Natural killer cell (primary cell): Measurements from ENCODE around the gene RBM10. TPM values are rescaled to one million over a fixed set of nuclear protein-coding genes. Genes with fewer than 3 reads are reported as not detected.
A peak's percentile ranks its signal among the peaks of the same experiment; 100 is the strongest.

Source experiments
- ATAC-seq, 3 donors: fragments of 150-1000 bp in 2 of 3; fragments of 200-7000 bp in 1 of 3; cut with Tn5 transposase; 1 replicate in 1 of 3; 2 replicates in 2 of 3; pipeline ENCODE4 v1.10.0; 2021; ENCODE audit warnings: mild to moderate bottlenecking in 2 of 3, moderate library complexity in 2 of 3
- DNase-seq, 2 donors: peaks; one replicate each; pipeline versions ENCODE4 v3.0.0 to v3.0.0-alpha.2; 2013 to 2021; ENCODE audit warnings: mixed read lengths in 1 of 2
- H3K27ac ChIP-seq: one replicate; pipeline ENCODE4 v1.5.1; 2013; ENCODE audit warnings: mild to moderate bottlenecking, low read length
- H3K27me3 ChIP-seq: one replicate; pipeline ENCODE4 v1.6.1; 2013; ENCODE audit warnings: low read length; ENCODE audit not compliant: control insufficient read depth, insufficient read depth
- H3K36me3 ChIP-seq: one replicate; pipeline ENCODE4 v1.6.1; 2013; ENCODE audit warnings: low read length; ENCODE audit not compliant: control insufficient read depth, insufficient read depth
- H3K4me1 ChIP-seq: one replicate; pipeline ENCODE4 v1.6.1; 2013; ENCODE audit warnings: low read length; ENCODE audit not compliant: control insufficient read depth, insufficient read depth
- H3K4me3 ChIP-seq: one replicate; pipeline ENCODE4 v1.5.1; 2013; ENCODE audit warnings: low read length
- H3K9me3 ChIP-seq: one replicate; pipeline ENCODE4 v1.6.1; 2013; ENCODE audit warnings: low read length; ENCODE audit not compliant: control insufficient read depth, insufficient read depth
- H3K27ac Mint-ChIP-seq, 2 donors: one replicate each; pipeline ENCODE4 v1.8.0; 2022; ENCODE audit warnings: mild to moderate bottlenecking in 2 of 2, mixed read lengths in 2 of 2, moderate library complexity in 1 of 2
- H3K27me3 Mint-ChIP-seq, 2 donors: one replicate each; pipeline ENCODE4 v1.8.0; 2022; ENCODE audit warnings: low read depth in 2 of 2, mixed read lengths in 2 of 2
- H3K36me3 Mint-ChIP-seq: one replicate; pipeline ENCODE4 v1.8.0; 2022; ENCODE audit warnings: mixed read lengths
- H3K4me1 Mint-ChIP-seq, 2 donors: one replicate each; pipeline ENCODE4 v1.8.0; 2022; ENCODE audit warnings: mixed read lengths in 2 of 2
- H3K4me3 Mint-ChIP-seq: one replicate; pipeline ENCODE4 v1.8.0; 2022; ENCODE audit warnings: mild to moderate bottlenecking, moderate library complexity, mixed read lengths
- H3K9me3 Mint-ChIP-seq, 2 donors: one replicate each; pipeline ENCODE4 v1.8.0; 2022; ENCODE audit warnings: mixed read lengths in 2 of 2
- WGBS: methylation state at CpG from one replicate; pipeline ENCODE4 v1.1.7; 2013; ENCODE audit warnings: missing lambda C conversion rate; ENCODE audit not compliant: insufficient coverage; 5-methylcytosine and 5-hydroxymethylcytosine counted together
- intact Hi-C: fragments of 100-400 bp; cut with micrococcal nuclease; formaldehyde crosslinking; loops from one replicate; pipeline ENCODE4 v1.14.2; 2022
- total RNA-seq, 4 donors: library from RNA; stranded (reverse); fragments of 120-200 nt in 1 of 4; gene quantifications; one replicate each; pipeline versions ENCODE4 v1.2.3 to v1.2.4, GENCODE V29; 2013 to 2022
- TF ChIP-seq, protein P1 (sequence below): fragments of 200-600 bp; IDR thresholded peaks from one replicate; pipeline ENCODE4 v1.8.0; 2022; ENCODE audit warnings: antibody characterized with exemption

RBM10 gene
- total RNA-seq, 3 donors from 2014 or later (not counting 1 experiment from before 2014, with no cell fraction given) = 37.5 to 43.7 (median 39.4) TPM

DNA sequence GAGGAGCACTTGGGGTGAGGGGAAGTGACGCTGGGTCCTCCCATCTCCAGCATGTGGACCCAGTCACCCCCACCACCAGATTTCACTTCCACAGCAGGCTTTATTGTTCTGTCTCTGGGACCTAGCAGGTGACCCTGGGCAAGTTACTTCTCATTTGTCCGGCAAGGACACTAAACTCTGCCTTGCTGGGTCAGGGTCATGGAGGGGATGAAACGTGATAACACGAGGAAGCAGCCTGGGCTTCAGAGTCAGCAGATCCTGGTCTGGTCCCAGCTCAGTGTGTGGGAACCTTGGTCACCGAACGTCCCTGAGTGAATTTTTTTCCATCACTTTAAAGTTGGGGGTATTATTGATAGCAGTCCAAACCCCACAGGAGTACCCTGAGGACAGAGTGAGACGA is 52.5 kb downstream of the RBM10 start:
- Mint-ChIP-seq H3K36me3 (peaks cover 14% of the 10 kb centered on the region), H3K9me3 (no peaks in the 10 kb centered on the region), H3K27me3 (no peaks in the 10 kb centered on the region), H3K27ac (peak overlapping the region; percentile 93 to 98), H3K4me1 (peaks cover 46 to 51% of the 10 kb centered on the region in 2 donors), H3K4me3 (no peak overlapping the region)
- Histone ChIP-seq H3K27me3 (no peaks in the 10 kb centered on the region), H3K4me3 (no peak overlapping the region), H3K9me3 (no peaks in the 10 kb centered on the region), H3K27ac (no peak overlapping the region), H3K36me3 (peaks cover 36% of the 10 kb centered on the region), H3K4me1 (peaks cover 49% of the 10 kb centered on the region)
- TF ChIP-seq, protein P1, sequence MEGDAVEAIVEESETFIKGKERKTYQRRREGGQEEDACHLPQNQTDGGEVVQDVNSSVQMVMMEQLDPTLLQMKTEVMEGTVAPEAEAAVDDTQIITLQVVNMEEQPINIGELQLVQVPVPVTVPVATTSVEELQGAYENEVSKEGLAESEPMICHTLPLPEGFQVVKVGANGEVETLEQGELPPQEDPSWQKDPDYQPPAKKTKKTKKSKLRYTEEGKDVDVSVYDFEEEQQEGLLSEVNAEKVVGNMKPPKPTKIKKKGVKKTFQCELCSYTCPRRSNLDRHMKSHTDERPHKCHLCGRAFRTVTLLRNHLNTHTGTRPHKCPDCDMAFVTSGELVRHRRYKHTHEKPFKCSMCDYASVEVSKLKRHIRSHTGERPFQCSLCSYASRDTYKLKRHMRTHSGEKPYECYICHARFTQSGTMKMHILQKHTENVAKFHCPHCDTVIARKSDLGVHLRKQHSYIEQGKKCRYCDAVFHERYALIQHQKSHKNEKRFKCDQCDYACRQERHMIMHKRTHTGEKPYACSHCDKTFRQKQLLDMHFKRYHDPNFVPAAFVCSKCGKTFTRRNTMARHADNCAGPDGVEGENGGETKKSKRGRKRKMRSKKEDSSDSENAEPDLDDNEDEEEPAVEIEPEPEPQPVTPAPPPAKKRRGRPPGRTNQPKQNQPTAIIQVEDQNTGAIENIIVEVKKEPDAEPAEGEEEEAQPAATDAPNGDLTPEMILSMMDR = no peak
- no peak for ATAC-seq
- intact Hi-C loops = loop anchor here (10.0 kb wide), 1 partner anchor 637 kb away; the partner anchor contains the start of gene ZNF81
- DNase-seq = no peak
- WGBS = 80% methylated on average over 6 of the region's 7 CpGs

DNA sequence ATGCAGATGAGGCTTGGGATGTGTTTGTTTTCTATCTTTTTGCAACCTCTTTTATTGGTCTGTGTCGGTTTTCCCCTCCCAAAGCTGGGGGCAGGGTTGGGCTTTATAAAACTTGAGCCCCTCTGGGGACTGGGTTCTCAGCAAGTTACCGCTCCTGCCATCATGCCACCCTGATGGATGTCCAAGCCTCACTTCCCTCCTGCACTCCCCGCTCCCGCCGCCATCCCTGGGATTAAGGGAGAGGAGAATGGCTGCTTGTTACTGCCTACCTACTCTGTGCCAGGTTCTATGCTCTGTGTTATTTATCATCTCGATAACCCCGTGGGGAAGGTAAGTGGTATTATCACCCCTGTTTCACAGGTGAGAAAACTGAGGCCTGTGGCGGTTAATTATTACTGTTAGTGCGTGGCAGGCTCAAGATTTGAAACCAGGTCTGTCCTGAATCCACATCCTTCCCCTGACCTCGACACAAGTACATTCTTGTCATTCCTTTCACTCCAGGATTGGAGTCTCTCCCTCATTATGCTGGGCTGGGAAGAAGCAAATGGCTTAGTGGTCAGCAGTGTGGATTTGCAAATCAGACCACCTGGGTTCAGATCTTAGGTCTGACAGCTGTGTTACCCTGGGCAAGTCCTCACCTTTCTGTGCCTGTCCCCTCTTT is 53.1 kb downstream of the RBM10 start:
- Mint-ChIP-seq H3K27ac (peak overlapping the region; percentile 36 to 51), H3K4me1 (peaks cover 45 to 49% of the 10 kb centered on the region in 2 donors), H3K9me3 (no peaks in the 10 kb centered on the region), H3K4me3 (no peak overlapping the region), H3K36me3 (peaks cover 14% of the 10 kb centered on the region), H3K27me3 (no peaks in the 10 kb centered on the region)
- H3K4me1 ChIP-seq = peaks cover 45% of the 10 kb centered on the region
- no peak overlapping the region for H3K4me3 ChIP-seq
- no peaks in the 10 kb centered on the region for H3K9me3 ChIP-seq
- ATAC-seq (no peak), DNase-seq (no peak)
- H3K36me3 ChIP-seq = peaks cover 42% of the 10 kb centered on the region
- no peaks in the 10 kb centered on the region for H3K27me3 ChIP-seq
- 90% methylated on average over 4 of the region's 10 CpGs for WGBS
- intact Hi-C loops = loop anchor here (10.0 kb wide), 1 partner anchor 637 kb away; the partner anchor contains the start of gene ZNF81
- TF ChIP-seq, protein P1 = no peak
- H3K27ac ChIP-seq = no peak overlapping the region

DNA sequence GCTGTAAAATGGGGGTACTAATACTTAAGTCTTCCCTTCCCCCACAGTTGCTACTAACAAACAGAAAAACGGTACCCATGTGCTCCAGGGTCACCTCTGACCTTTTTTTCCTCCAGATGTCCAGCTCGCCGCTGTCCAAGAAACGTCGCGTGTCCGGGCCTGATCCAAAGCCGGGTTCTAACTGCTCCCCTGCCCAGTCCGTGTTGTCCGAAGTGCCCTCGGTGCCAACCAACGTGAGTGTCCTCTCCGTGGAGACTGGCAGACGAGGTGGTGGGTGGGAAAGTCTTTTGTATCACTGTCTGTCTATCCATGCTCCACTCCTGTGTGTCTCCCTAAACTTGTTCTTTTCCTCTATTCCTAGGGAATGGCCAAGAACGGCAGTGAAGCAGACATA is 53.7 kb downstream of the RBM10 start:
- no peaks in the 10 kb centered on the region for H3K27me3 ChIP-seq
- no peaks in the 10 kb centered on the region for H3K9me3 Mint-ChIP-seq
- H3K4me3 ChIP-seq = no peak overlapping the region
- no peak overlapping the region for H3K27ac ChIP-seq
- H3K27ac Mint-ChIP-seq = peak overlapping the region; percentile 36 to 51
- H3K4me1 ChIP-seq = peaks cover 41% of the 10 kb centered on the region
- TF ChIP-seq, protein P1 = no peak
- peaks cover 40 to 43% of the 10 kb centered on the region in 2 donors for H3K4me1 Mint-ChIP-seq
- ATAC-seq = no peak
- WGBS = 95% methylated on average over 12 of the region's 15 CpGs
- peaks cover 46% of the 10 kb centered on the region for H3K36me3 ChIP-seq
- H3K27me3 Mint-ChIP-seq = no peaks in the 10 kb centered on the region
- intact Hi-C loops = loop anchor here (10.0 kb wide), 1 partner anchor 636 kb away; the partner anchor contains the start of gene ZNF81
- peaks cover 14% of the 10 kb centered on the region for H3K36me3 Mint-ChIP-seq
- H3K4me3 Mint-ChIP-seq = no peak overlapping the region
- H3K9me3 ChIP-seq = no peaks in the 10 kb centered on the region
- DNase-seq = no peak
